ENCODE data around the gene RUFY4. TPM values are rescaled to one million over a fixed set of nuclear protein-coding genes. Genes with fewer than 3 reads are reported as not detected.

The RUFY4 gene
- total RNA-seq, 4 donors from 2014 or later: 0.25 TPM; not detected in 3

- Histone ChIP-seq H3K4me3 (no peak overlapping the region), H3K36me3 (no peaks in the 10 kb centered on the region), H3K4me1 (peaks cover 4 to 13% of the 10 kb centered on the region in 2 donors), H3K27ac (no peak overlapping the region), H3K27me3 (no peaks in the 10 kb centered on the region), H3K9me3 (no peaks in the 10 kb centered on the region)
- DNase-seq (no peak), ATAC-seq (no peak)
- intact Hi-C loops (cut with DNase I; ENCODE audit: low total_unique reads) (no loop called here), in situ Hi-C loops (cut with MboI; ENCODE audit: low sequenced_read_pairs in 4 of 4) (no loop called here)
- TF ChIP-seq, protein P1, sequence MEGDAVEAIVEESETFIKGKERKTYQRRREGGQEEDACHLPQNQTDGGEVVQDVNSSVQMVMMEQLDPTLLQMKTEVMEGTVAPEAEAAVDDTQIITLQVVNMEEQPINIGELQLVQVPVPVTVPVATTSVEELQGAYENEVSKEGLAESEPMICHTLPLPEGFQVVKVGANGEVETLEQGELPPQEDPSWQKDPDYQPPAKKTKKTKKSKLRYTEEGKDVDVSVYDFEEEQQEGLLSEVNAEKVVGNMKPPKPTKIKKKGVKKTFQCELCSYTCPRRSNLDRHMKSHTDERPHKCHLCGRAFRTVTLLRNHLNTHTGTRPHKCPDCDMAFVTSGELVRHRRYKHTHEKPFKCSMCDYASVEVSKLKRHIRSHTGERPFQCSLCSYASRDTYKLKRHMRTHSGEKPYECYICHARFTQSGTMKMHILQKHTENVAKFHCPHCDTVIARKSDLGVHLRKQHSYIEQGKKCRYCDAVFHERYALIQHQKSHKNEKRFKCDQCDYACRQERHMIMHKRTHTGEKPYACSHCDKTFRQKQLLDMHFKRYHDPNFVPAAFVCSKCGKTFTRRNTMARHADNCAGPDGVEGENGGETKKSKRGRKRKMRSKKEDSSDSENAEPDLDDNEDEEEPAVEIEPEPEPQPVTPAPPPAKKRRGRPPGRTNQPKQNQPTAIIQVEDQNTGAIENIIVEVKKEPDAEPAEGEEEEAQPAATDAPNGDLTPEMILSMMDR (IDR thresholded peaks at IDR 0.05 in 4 of 5, conservative IDR thresholded peaks at IDR 0.05 in 1 of 5): no peak
- TF ChIP-seq POLR2A (IDR thresholded peaks at IDR 0.05): no peak
Measured at GRCh38 chr2:218036371-218036770, 32.7 kb upstream of the RUFY4 start.

- no peak for DNase-seq
- no peaks in the 10 kb centered on the region for H3K9me3 ChIP-seq
- intact Hi-C loops (cut with DNase I; ENCODE audit: low total_unique reads) (no loop called here), in situ Hi-C loops (cut with MboI; ENCODE audit: low sequenced_read_pairs in 4 of 4) (no loop called here)
- H3K36me3 ChIP-seq: no peaks in the 10 kb centered on the region
- no peak overlapping the region for H3K27ac ChIP-seq
- no peak overlapping the region for H3K4me3 ChIP-seq
- peaks cover 4 to 13% of the 10 kb centered on the region in 2 donors for H3K4me1 ChIP-seq
- ATAC-seq: no peak
- TF ChIP-seq POLR2A (IDR thresholded peaks at IDR 0.05): no peak
- TF ChIP-seq, protein P1 (IDR thresholded peaks at IDR 0.05 in 4 of 5, conservative IDR thresholded peaks at IDR 0.05 in 1 of 5): no peak
- H3K27me3 ChIP-seq: no peaks in the 10 kb centered on the region
Measured at GRCh38 chr2:218039171-218039570, 29.9 kb upstream of the RUFY4 start.

DNA sequence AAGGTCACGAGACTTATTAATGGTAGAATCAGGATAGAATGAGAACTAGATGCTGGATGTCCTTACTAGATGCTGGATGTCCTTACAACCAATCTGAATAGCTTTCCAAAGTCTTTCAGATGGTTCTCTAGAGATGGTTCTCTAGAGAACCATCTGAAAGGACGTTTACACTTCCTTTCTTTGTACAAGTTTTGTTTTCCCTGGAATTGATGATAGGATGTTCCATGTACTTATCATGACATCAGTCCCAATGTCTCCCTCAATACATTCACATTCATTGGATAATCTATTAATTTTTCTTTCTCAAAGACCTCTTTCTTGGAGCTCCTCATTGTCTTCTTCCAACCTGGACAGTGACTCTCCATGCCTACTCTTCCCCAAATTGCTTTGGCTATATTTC lies 28.2 kb upstream of the RUFY4 start:
- H3K27me3 ChIP-seq: no peaks in the 10 kb centered on the region

DNA sequence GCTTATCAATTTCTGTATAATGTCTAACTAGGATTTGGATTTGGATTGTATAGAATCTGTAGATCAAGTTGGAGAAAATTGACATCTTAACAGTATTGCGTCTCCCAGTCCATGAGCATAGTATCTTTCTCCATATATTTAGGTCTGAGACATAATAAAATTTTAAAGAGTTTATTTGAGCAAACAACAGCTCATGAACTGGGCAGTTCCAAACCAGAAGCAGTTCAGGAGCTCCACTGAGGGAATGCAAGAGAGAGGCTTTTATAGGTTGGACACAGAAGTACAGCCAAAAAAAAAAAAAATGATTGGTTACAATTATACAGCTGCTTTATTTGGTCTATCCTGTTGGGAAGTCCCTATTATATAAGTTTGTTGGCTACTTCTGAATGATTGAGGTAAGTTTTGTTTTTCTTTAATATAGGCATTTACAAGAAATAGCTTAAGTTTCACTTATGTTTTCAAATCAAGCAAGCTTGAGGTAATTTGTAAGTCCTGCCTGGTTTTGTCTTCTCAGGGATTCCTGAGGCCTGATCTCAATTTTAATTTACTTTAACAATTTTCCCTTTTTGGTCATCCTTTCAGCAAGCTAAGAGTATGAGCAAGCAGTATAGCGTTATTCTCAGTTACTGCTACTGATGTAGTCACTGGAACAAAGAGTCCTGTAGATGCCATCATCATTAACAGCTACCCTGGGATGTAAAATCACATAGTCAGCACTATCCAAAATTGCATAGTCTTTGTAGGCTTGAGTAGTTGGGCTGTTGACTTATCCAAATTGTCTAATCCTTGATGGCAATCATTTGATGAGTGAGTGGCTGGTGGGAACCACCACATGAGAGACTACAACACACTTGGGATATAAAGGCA lies 27.5 kb upstream of the RUFY4 start:
- Histone ChIP-seq H3K9me3 (no peaks in the 10 kb centered on the region), H3K27me3 (no peaks in the 10 kb centered on the region), H3K36me3 (no peaks in the 10 kb centered on the region), H3K27ac (no peak overlapping the region), H3K4me1 (peaks cover 4 to 9% of the 10 kb centered on the region in 2 donors), H3K4me3 (no peak overlapping the region)
- no peak for ATAC-seq
- in situ Hi-C loops (cut with MboI; ENCODE audit: low sequenced_read_pairs in 4 of 4): loop anchor here in 1 of 4 donors (10.0 kb wide), 1 partner anchor 257 kb away; no protein-coding TSS in a partner anchor
- intact Hi-C loops (cut with DNase I; ENCODE audit: low total_unique reads): no loop called here
- no peak for DNase-seq
- no peak for TF ChIP-seq POLR2A (IDR thresholded peaks at IDR 0.05)
- TF ChIP-seq, protein P1 (IDR thresholded peaks at IDR 0.05 in 4 of 5, conservative IDR thresholded peaks at IDR 0.05 in 1 of 5): no peak

More for the DNA sequence above, 28.2 kb upstream of the RUFY4 start:
- no peak for TF ChIP-seq POLR2A (IDR thresholded peaks at IDR 0.05)
- TF ChIP-seq, protein P1 (IDR thresholded peaks at IDR 0.05 in 4 of 5, conservative IDR thresholded peaks at IDR 0.05 in 1 of 5): no peak
- no peaks in the 10 kb centered on the region for H3K36me3 ChIP-seq
- H3K4me1 ChIP-seq: peaks cover 4 to 9% of the 10 kb centered on the region in 2 donors
- in situ Hi-C loops (cut with MboI; ENCODE audit: low sequenced_read_pairs in 4 of 4): loop anchor here in 1 of 4 donors (10.0 kb wide), 1 partner anchor 256 kb away; no protein-coding TSS in a partner anchor
- intact Hi-C loops (cut with DNase I; ENCODE audit: low total_unique reads): no loop called here
- H3K27ac ChIP-seq: no peak overlapping the region
- DNase-seq: no peak
- no peak for ATAC-seq
- H3K4me3 ChIP-seq: no peak overlapping the region
- no peaks in the 10 kb centered on the region for H3K9me3 ChIP-seq
